Lung (tissue), 12 donors: ENCODE results near the gene CYTH3. TPM values are rescaled to one million over a fixed set of nuclear protein-coding genes. Genes with fewer than 3 reads are reported as not detected.

ENCODE experiments used
- ATAC-seq: fragments of 200-7000 bp; cut with Tn5 transposase; one replicate; pipeline ENCODE4 v1.9.1; 2020; ENCODE audit warnings: moderate number of reproducible peaks; ENCODE audit not compliant: insufficient read depth, low FRiP score
- DNase-seq, 3 donors: peaks; one replicate each; pipeline ENCODE4 v3.0.0-alpha.2; 2013 to 2017
- H3K27ac ChIP-seq, 2 donors: one replicate each; pipeline ENCODE4 v1.5.1; 2013; ENCODE audit warnings: mild to moderate bottlenecking in 2 of 2, moderate library complexity in 2 of 2, control low read depth in 1 of 2, inconsistent platforms in 1 of 2, low read depth in 1 of 2, low read length in 1 of 2
- H3K27me3 ChIP-seq, 3 donors: one replicate each; pipeline ENCODE4 v1.5.1; 2013; ENCODE audit warnings: low read length in 2 of 3; ENCODE audit not compliant: control insufficient read depth in 3 of 3, insufficient read depth in 3 of 3
- H3K36me3 ChIP-seq, 4 donors: one replicate each; pipeline ENCODE4 v1.5.1; 2013; ENCODE audit warnings: low read length in 4 of 4, mild to moderate bottlenecking in 1 of 4, moderate library complexity in 1 of 4; ENCODE audit not compliant: control insufficient read depth in 4 of 4, insufficient read depth in 4 of 4
- H3K4me1 ChIP-seq, 5 donors: one replicate each; pipeline ENCODE4 v1.5.1; 2013; ENCODE audit warnings: low read length in 5 of 5, mild to moderate bottlenecking in 2 of 5, moderate library complexity in 1 of 5; ENCODE audit not compliant: control insufficient read depth in 5 of 5, insufficient read depth in 5 of 5
- H3K4me3 ChIP-seq: one replicate; pipeline ENCODE4 v1.5.1; 2013; ENCODE audit warnings: mild to moderate bottlenecking, control low read depth, moderate library complexity
- H3K9ac ChIP-seq, 2 donors: one replicate each; pipeline ENCODE4 v1.5.1; 2013; ENCODE audit warnings: low read length in 2 of 2, control low read depth in 1 of 2; ENCODE audit not compliant: insufficient read depth in 1 of 2
- H3K9me3 ChIP-seq, 4 donors: one replicate each; pipeline ENCODE4 v1.5.1; 2013; ENCODE audit warnings: low read length in 3 of 4, mild to moderate bottlenecking in 1 of 4, moderate library complexity in 1 of 4; ENCODE audit not compliant: control insufficient read depth in 4 of 4, insufficient read depth in 3 of 4
- WGBS, 2 donors: extraction: QIAGEN DNeasy Blood & Tissue Kit; methylation state at CpG; one replicate each; pipeline ENCODE4 v1.1.7; 2013; 5-methylcytosine and 5-hydroxymethylcytosine counted together
- polyA plus RNA-seq, 2 donors: library from polyadenylated mRNA; stranded (reverse); fragments of 200-250 nt; gene quantifications; one replicate each; pipeline ENCODE4 v1.2.1, GENCODE V29; 2013
- total RNA-seq, 2 donors: library from RNA; depleted of rRNA in 1 of 2; stranded (reverse); fragments of >200 nt in 1 of 2; gene quantifications; one replicate each; pipeline ENCODE4 v1.2.1, GENCODE V29; 2014 to 2021
- TF ChIP-seq, protein P1 (sequence below): IDR thresholded peaks from 2 replicates; pipeline ENCODE4 v1.5.1; 2012; ENCODE audit warnings: mild to moderate bottlenecking; ENCODE audit errors: control extremely low read depth, extremely low read depth
- donor health status: control.
- donor health status: control.
- donor health status: Bipolar disorder and iron deficiency.
- donor health status: healthy.
- donor health status: DM: yes; HTN: yes; CAD: no.

CYTH3 gene
- total and polyA plus RNA-seq, 4 donors, result 8.2 to 28.7 (median 15.5) TPM

DNA sequence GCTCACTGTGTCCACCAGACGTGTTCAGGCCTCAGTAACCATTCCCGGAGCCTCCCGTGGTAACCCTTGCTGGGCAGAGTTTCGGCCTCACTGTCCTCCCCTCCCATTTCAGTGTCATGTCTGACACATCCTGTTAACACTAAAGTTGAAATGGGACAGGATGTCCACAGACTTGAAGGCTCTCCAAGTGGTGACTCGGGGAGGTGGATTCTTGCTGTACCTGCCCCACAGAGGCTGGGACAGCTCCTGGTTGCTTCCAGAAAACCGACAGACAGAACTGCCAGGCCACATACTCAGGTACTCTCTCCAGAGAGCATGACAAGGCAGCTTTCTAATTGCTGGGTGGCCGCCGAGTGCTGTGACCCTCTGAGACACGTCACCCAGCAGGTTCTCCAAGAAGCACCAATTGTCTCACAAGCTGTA, 17.9 kb upstream of the CYTH3 start:
- H3K27ac ChIP-seq, result no peak overlapping the region
- no peak overlapping the region for H3K4me3 ChIP-seq
- DNase-seq (no peak), ATAC-seq (peak; percentile 19)
- TF ChIP-seq, protein P1, sequence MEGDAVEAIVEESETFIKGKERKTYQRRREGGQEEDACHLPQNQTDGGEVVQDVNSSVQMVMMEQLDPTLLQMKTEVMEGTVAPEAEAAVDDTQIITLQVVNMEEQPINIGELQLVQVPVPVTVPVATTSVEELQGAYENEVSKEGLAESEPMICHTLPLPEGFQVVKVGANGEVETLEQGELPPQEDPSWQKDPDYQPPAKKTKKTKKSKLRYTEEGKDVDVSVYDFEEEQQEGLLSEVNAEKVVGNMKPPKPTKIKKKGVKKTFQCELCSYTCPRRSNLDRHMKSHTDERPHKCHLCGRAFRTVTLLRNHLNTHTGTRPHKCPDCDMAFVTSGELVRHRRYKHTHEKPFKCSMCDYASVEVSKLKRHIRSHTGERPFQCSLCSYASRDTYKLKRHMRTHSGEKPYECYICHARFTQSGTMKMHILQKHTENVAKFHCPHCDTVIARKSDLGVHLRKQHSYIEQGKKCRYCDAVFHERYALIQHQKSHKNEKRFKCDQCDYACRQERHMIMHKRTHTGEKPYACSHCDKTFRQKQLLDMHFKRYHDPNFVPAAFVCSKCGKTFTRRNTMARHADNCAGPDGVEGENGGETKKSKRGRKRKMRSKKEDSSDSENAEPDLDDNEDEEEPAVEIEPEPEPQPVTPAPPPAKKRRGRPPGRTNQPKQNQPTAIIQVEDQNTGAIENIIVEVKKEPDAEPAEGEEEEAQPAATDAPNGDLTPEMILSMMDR, result no peak
- WGBS, 2 donors, result 68 to 69% methylated on average over 9 of the region's 9 CpGs
- H3K9ac ChIP-seq, result no peak overlapping the region
- no peaks in the 10 kb centered on the region for H3K36me3 ChIP-seq
- no peaks in the 10 kb centered on the region for H3K27me3 ChIP-seq
- H3K4me1 ChIP-seq, result no peaks in the 10 kb centered on the region
- H3K9me3 ChIP-seq, result no peaks in the 10 kb centered on the region

DNA sequence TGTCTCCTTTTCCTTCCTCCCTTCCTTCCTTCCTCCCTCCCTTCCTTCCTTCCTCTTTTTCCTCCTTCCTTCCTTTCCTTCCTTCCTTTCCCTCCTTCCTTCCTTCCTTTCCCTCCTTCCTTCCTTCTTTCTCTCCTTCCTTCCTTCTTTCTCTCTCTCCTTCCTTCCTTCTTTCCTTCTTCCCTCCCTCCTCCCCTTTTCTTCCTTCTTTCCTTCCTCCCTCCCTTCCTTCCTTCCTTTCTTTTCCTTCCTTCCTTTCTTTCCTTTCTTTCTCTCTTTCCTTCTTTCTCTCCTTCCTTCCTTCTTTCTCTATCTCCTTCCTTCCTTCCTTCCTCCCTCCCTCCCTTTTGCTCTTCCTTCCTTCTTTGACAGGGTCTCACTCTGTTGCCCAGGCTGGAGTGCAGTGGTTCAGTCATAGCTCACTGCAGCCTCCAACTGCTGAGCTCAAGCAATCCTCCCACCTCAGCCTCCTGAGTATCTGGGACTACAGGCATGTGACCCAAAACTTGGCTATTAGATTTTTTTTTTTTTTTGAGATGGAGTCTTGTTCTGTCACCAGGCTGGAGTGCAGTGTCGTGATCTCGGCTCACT, 15.9 kb upstream of the CYTH3 start:
- Histone ChIP-seq H3K9ac (no peak overlapping the region), H3K4me1 (peaks cover 0 to 2% (median 0%) of the 10 kb centered on the region in 5 donors), H3K9me3 (no peaks in the 10 kb centered on the region), H3K4me3 (no peak overlapping the region), H3K27ac (no peak overlapping the region), H3K36me3 (no peaks in the 10 kb centered on the region), H3K27me3 (no peaks in the 10 kb centered on the region)
- 93 to 100% methylated on average over 2 of the region's 2 CpGs for WGBS, 2 donors
- DNase-seq (no peak), ATAC-seq (no peak)
- TF ChIP-seq, protein P1, result no peak

DNA sequence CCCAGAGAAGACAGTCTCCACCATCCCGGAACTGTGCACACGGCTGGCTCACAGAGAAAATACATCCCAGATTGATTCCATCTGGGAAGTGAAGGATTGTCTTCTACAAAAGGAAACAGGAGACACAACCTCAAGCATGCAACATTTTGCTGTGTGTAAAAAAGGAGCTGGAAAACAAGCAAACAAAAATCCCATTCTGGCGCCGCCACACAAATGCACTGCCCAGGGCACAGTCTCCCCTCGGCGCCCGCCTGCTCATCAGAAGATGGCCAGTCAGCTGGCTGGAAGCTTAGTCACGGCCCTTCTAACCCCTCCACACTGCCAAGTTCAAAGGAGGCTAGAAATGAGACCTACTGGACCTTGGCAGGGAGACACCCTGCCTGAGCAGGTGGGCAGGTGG, 14.1 kb upstream of the CYTH3 start:
- no peak overlapping the region for H3K9ac ChIP-seq
- H3K27ac ChIP-seq, result no peak overlapping the region
- ATAC-seq, result no peak
- DNase-seq, result no peak
- TF ChIP-seq, protein P1, result no peak
- no peak overlapping the region for H3K4me3 ChIP-seq
- H3K36me3 ChIP-seq, result no peaks in the 10 kb centered on the region
- 93 to 95% methylated on average over 8 of the region's 8 CpGs for WGBS, 2 donors
- peaks cover 0 to 2% (median 0%) of the 10 kb centered on the region in 5 donors for H3K4me1 ChIP-seq
- no peaks in the 10 kb centered on the region for H3K9me3 ChIP-seq
- H3K27me3 ChIP-seq, result no peaks in the 10 kb centered on the region
